CD14-positive monocyte (primary cell): ENCODE data around the gene TCL1A. TPM values are rescaled to one million over a fixed set of nuclear protein-coding genes. Genes with fewer than 3 reads are reported as not detected.

ENCODE experiments used
- DNase-seq, 3 donors: peaks; one replicate each; pipeline ENCODE4 v3.0.0-alpha.2; 2011 to 2022
- H2AFZ ChIP-seq: 2 replicates; pipeline ENCODE4 v1.6.0; 2012; ENCODE audit warnings: mild to moderate bottlenecking, low read depth, low read length, inconsistent platforms; ENCODE audit not compliant: insufficient read depth, poor library complexity, severe bottlenecking
- H3K27ac ChIP-seq, 2 donors: 1 replicate in 1 of 2; 2 replicates in 1 of 2; pipeline ENCODE4 v1.5.1; 2012 to 2013; ENCODE audit warnings: low read length in 2 of 2, control low read depth in 1 of 2, inconsistent platforms in 1 of 2, low read depth in 1 of 2, mild to moderate bottlenecking in 1 of 2
- H3K27me3 ChIP-seq, 2 donors: one replicate each; pipeline versions ENCODE4 v1.6.0 to v1.6.1; 2011 to 2013; ENCODE audit warnings: low read length in 2 of 2; ENCODE audit not compliant: control insufficient read depth in 2 of 2, insufficient read depth in 2 of 2
- H3K36me3 ChIP-seq, 2 donors: replicated peaks in 1 of 2; 1 replicate in 1 of 2; 2 replicates in 1 of 2; pipeline versions ENCODE4 v1.5.1 to v1.6.1; 2012 to 2013; ENCODE audit warnings: low read length in 2 of 2, control low read depth in 1 of 2, inconsistent platforms in 1 of 2, mild to moderate bottlenecking in 1 of 2; ENCODE audit not compliant: insufficient read depth in 2 of 2, control insufficient read depth in 1 of 2
- H3K4me1 ChIP-seq, 2 donors: 1 replicate in 1 of 2; 2 replicates in 1 of 2; pipeline versions ENCODE4 v1.5.1 to v1.6.1; 2012 to 2013; ENCODE audit warnings: low read length in 2 of 2, control low read depth in 1 of 2, inconsistent platforms in 1 of 2, mild to moderate bottlenecking in 1 of 2, moderate library complexity in 1 of 2; ENCODE audit not compliant: insufficient read depth in 2 of 2, control insufficient read depth in 1 of 2
- H3K4me2 ChIP-seq: replicated peaks from 2 replicates; pipeline ENCODE3; 2012; ENCODE audit warnings: low read length, moderate library complexity, mild to moderate bottlenecking; ENCODE audit not compliant: poor library complexity, severe bottlenecking; ENCODE audit errors: extremely low read depth
- H3K4me3 ChIP-seq, 3 experiments: fragments of 200-600 bp in 1 of 3; sonication (generic) in 1 of 3; replicated peaks in 1 of 3; 1 replicate in 2 of 3; 2 replicates in 1 of 3; pipeline ENCODE4 v1.5.1; 2011 to 2013; ENCODE audit warnings: low read length in 3 of 3, mild to moderate bottlenecking in 3 of 3, control low read depth in 2 of 3, low read depth in 2 of 3, inconsistent platforms in 1 of 3, moderate library complexity in 1 of 3
- H3K79me2 ChIP-seq: 2 replicates; pipeline ENCODE4 v1.6.0; 2012; ENCODE audit warnings: mild to moderate bottlenecking, control low read depth, inconsistent platforms, low read length, moderate library complexity; ENCODE audit not compliant: insufficient read depth
- H3K9ac ChIP-seq: 2 replicates; pipeline ENCODE4 v1.6.0; 2017; ENCODE audit warnings: low read length, mild to moderate bottlenecking; ENCODE audit not compliant: insufficient read depth, poor library complexity, severe bottlenecking
- H3K9me3 ChIP-seq, 2 donors: replicated peaks in 1 of 2; 1 replicate in 1 of 2; 2 replicates in 1 of 2; pipeline versions ENCODE4 v1.5.1 to v1.6.1; 2012 to 2013; ENCODE audit warnings: low read length in 2 of 2, control low read depth in 1 of 2; ENCODE audit not compliant: control insufficient read depth in 1 of 2, insufficient read depth in 1 of 2
- H4K20me1 ChIP-seq: 2 replicates; pipeline ENCODE4 v1.6.0; 2012; ENCODE audit warnings: mild to moderate bottlenecking, low read length, control low read depth, moderate library complexity; ENCODE audit not compliant: insufficient read depth
- H3K27ac Mint-ChIP-seq, 7 donors: one replicate each; pipeline ENCODE4 v1.8.0; 2020; ENCODE audit warnings: mild to moderate bottlenecking in 7 of 7, mixed read lengths in 7 of 7, moderate library complexity in 6 of 7, inconsistent platforms in 2 of 7
- H3K27me3 Mint-ChIP-seq, 3 donors: one replicate each; pipeline ENCODE4 v1.8.0; 2021 to 2022; ENCODE audit warnings: low read depth in 3 of 3, mild to moderate bottlenecking in 3 of 3, mixed read lengths in 3 of 3, moderate library complexity in 3 of 3, inconsistent platforms in 1 of 3
- H3K36me3 Mint-ChIP-seq, 2 donors: one replicate each; pipeline ENCODE4 v1.8.0; 2020; ENCODE audit warnings: mixed read lengths in 2 of 2, inconsistent platforms in 1 of 2, mild to moderate bottlenecking in 1 of 2
- H3K4me1 Mint-ChIP-seq: one replicate; pipeline ENCODE4 v1.8.0; 2020; ENCODE audit warnings: mild to moderate bottlenecking, mixed read lengths
- H3K4me3 Mint-ChIP-seq, 2 donors: one replicate each; pipeline ENCODE4 v1.8.0; 2020; ENCODE audit warnings: mild to moderate bottlenecking in 2 of 2, mixed read lengths in 2 of 2, moderate library complexity in 1 of 2
- H3K9me3 Mint-ChIP-seq, 7 donors: one replicate each; pipeline ENCODE4 v1.8.0; 2020 to 2022; ENCODE audit warnings: mixed read lengths in 7 of 7, mild to moderate bottlenecking in 6 of 7, moderate library complexity in 6 of 7, inconsistent platforms in 2 of 7
- WGBS: methylation state at CpG from one replicate; pipeline ENCODE4 v1.1.5; 2013; ENCODE audit warnings: missing lambda C conversion rate; ENCODE audit not compliant: insufficient coverage; 5-methylcytosine and 5-hydroxymethylcytosine counted together
- intact Hi-C, 2 donors: fragments of 100-400 bp; cut with micrococcal nuclease; formaldehyde crosslinking; loops; one replicate each; pipeline versions ENCODE4 v1.15.0 to v1.15.1; 2023
- polyA plus RNA-seq, 3 donors: library from polyadenylated mRNA; depleted of rRNA in 1 of 3; unstranded in 2 of 3; stranded (reverse) in 1 of 3; fragments of 300-500 nt in 2 of 3; fragments of >200 nt in 1 of 3; fragmentation: Illumina TruSeq in 2 of 3; gene quantifications; 1 replicate in 2 of 3; 2 replicates in 1 of 3; pipeline ENCODE4 v1.2.3, GENCODE V29; 2012 to 2021
- TF ChIP-seq, protein P1 (sequence below): fragments of 200-600 bp; IDR thresholded peaks from one replicate; pipeline ENCODE4 v1.8.0; 2022; ENCODE audit warnings: antibody characterized with exemption, mild to moderate bottlenecking

The TCL1A gene
- polyA plus RNA-seq, 3 donors, result 1.0 to 1.3 (median 1.1) TPM

DNA sequence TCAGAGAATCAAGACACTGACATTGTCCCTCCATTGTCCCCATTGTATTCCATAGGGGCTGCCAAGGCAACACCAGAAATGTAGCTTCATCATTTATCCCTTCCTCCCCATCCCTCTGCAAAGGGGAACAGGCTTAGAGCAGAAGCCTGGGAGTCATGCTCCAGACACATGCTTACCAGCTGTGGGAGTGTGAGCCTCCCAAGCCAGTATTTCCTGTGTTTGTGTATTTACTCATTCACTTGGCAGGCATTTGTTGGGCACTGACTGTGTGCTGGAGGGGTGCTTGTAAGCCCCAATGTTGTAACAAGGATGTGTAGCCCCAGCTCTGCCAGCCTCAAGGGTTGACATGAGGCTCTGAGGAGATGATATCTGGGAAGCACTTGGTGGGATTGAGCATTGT is 46.0 kb upstream of the TCL1A start:
- Histone ChIP-seq H3K9ac (no peak overlapping the region), H3K9me3 (no peaks in the 10 kb centered on the region), H2AFZ (no peak overlapping the region), H3K4me2 (no peak overlapping the region), H3K4me3 (no peak overlapping the region), H4K20me1 (no peaks in the 10 kb centered on the region), H3K27ac (no peak overlapping the region), H3K4me1 (no peaks in the 10 kb centered on the region), H3K79me2 (no peaks in the 10 kb centered on the region), H3K27me3 (no peaks in the 10 kb centered on the region), H3K36me3 (no peaks in the 10 kb centered on the region)
- peaks cover 0 to 4% (median 0%) of the 10 kb centered on the region in 7 donors for H3K9me3 Mint-ChIP-seq
- no peak for DNase-seq
- H3K4me1 Mint-ChIP-seq, result no peaks in the 10 kb centered on the region
- no peaks in the 10 kb centered on the region for H3K36me3 Mint-ChIP-seq
- H3K27ac Mint-ChIP-seq, result no peak overlapping the region
- H3K4me3 Mint-ChIP-seq, result no peak overlapping the region
- intact Hi-C loops, result no loop called here
- H3K27me3 Mint-ChIP-seq, result peaks cover 0 to 6% (median 2%) of the 10 kb centered on the region in 3 donors
- TF ChIP-seq, protein P1, sequence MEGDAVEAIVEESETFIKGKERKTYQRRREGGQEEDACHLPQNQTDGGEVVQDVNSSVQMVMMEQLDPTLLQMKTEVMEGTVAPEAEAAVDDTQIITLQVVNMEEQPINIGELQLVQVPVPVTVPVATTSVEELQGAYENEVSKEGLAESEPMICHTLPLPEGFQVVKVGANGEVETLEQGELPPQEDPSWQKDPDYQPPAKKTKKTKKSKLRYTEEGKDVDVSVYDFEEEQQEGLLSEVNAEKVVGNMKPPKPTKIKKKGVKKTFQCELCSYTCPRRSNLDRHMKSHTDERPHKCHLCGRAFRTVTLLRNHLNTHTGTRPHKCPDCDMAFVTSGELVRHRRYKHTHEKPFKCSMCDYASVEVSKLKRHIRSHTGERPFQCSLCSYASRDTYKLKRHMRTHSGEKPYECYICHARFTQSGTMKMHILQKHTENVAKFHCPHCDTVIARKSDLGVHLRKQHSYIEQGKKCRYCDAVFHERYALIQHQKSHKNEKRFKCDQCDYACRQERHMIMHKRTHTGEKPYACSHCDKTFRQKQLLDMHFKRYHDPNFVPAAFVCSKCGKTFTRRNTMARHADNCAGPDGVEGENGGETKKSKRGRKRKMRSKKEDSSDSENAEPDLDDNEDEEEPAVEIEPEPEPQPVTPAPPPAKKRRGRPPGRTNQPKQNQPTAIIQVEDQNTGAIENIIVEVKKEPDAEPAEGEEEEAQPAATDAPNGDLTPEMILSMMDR, result no peak

DNA sequence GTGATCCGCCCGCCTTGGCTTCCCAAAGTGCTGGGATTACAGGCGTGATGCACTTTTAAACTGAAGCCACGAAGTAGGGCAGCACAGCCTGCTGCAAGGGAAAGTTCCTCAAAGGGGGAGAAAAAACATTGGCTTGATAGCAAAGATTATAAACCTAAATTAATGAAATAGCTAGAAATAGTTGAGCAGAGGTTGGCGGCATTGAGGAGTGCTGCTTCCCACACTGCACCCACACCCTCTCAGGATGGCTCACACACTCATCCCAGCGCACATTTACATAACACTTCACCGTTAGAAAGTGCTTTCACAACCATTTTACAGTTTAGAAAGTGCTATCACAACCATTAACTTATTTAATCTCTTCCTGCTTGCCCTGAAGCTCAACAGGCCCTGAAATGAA is 44.4 kb upstream of the TCL1A start:
- Mint-ChIP-seq H3K27me3 (peaks cover 2 to 5% (median 4%) of the 10 kb centered on the region in 3 donors), H3K9me3 (peaks cover 0 to 4% (median 0%) of the 10 kb centered on the region in 7 donors), H3K4me3 (no peak overlapping the region), H3K27ac (no peak overlapping the region), H3K36me3 (no peaks in the 10 kb centered on the region), H3K4me1 (no peaks in the 10 kb centered on the region)
- Histone ChIP-seq H3K36me3 (no peaks in the 10 kb centered on the region), H3K4me1 (no peaks in the 10 kb centered on the region), H3K27ac (no peak overlapping the region), H3K9ac (no peak overlapping the region), H3K4me3 (no peak overlapping the region), H3K9me3 (no peaks in the 10 kb centered on the region), H3K27me3 (no peaks in the 10 kb centered on the region), H3K4me2 (no peak overlapping the region), H3K79me2 (no peaks in the 10 kb centered on the region), H4K20me1 (no peaks in the 10 kb centered on the region), H2AFZ (no peak overlapping the region)
- intact Hi-C loops, result no loop called here
- 77% methylated on average over 7 of the region's 7 CpGs for WGBS
- TF ChIP-seq, protein P1, result no peak
- DNase-seq, result no peak
